Activated naive CD8-positive, alpha-beta T cell treated with anti-CD3 and anti-CD28 coated beads, Interleukin-2, amount 10 ng/mL, durations not matched to agents 7 days and 5 days (primary cell): ENCODE measurements around the gene TMEM43. TPM values are rescaled to one million over a fixed set of nuclear protein-coding genes. Genes with fewer than 3 reads are reported as not detected.
"Not testable (repeated sequence)": the region's sequence is repeated elsewhere in the genome, so short reads cannot be mapped to it uniquely, and the experiment has no call there.

Source experiments
- ATAC-seq: fragments of 150-1000 bp; cut with Tn5 transposase; one replicate; pipeline ENCODE4 v1.10.0; 2021; ENCODE audit warnings: low read depth, moderate library complexity
- POLR2A ChIA-PET: fragments of 350-600 bp; sonication (Branson Sonifier 250); formaldehyde crosslinking; loops from one replicate; lab custom pipeline; 2021; ENCODE audit warnings: antibody characterized with exemption; lab: Charles Lee
- DNase-seq: peaks from one replicate; pipeline ENCODE4 v3.0.0; 2021
- H3K27ac Mint-ChIP-seq: one replicate; pipeline ENCODE4 v1.8.0; 2022; ENCODE audit warnings: mild to moderate bottlenecking, mixed read lengths
- H3K27me3 Mint-ChIP-seq: one replicate; pipeline ENCODE4 v1.8.0; 2022; ENCODE audit warnings: mild to moderate bottlenecking, moderate library complexity, mixed read lengths
- H3K36me3 Mint-ChIP-seq: one replicate; pipeline ENCODE4 v1.8.0; 2021; ENCODE audit warnings: mild to moderate bottlenecking, mixed read lengths
- H3K4me1 Mint-ChIP-seq: one replicate; pipeline ENCODE4 v1.8.0; 2021; ENCODE audit warnings: mixed read lengths
- H3K4me3 Mint-ChIP-seq: one replicate; pipeline ENCODE4 v1.8.0; 2022; ENCODE audit warnings: mild to moderate bottlenecking, moderate library complexity, mixed read lengths
- H3K9me3 Mint-ChIP-seq: one replicate; pipeline ENCODE4 v1.8.0; 2021; ENCODE audit warnings: mixed read lengths
- total RNA-seq, 2 experiments: library from RNA; stranded (reverse); gene quantifications; one replicate each; pipeline ENCODE4 v1.2.3, GENCODE V29; 2021

Gene TMEM43
- total RNA-seq, 2 experiments from 2014 or later: 44.4 to 47.0 TPM

GRCh38 chr3:14117468-14118399 is 7.1 kb upstream of the TMEM43 start:
- no peak for DNase-seq

GRCh38 chr3:14118400-14119381 is 6.2 kb upstream of the TMEM43 start:
- Mint-ChIP-seq H3K4me3 (no peak overlapping the region), H3K27ac (no peak overlapping the region), H3K36me3 (peaks cover 18% of the 10 kb centered on the region), H3K9me3 (no peaks in the 10 kb centered on the region), H3K4me1 (peaks cover 27% of the 10 kb centered on the region), H3K27me3 (no peaks in the 10 kb centered on the region)
- DNase-seq (no peak), ATAC-seq (no peak)
- POLR2A ChIA-PET: interaction anchor here (1.1 kb wide), 1 partner anchor 60 kb away, joined by 3 read pairs; the partner anchor contains the start of genes LSM3 and XPC

More at GRCh38 chr3:14117468-14118399, 7.1 kb upstream of the TMEM43 start:
- peaks cover 23% of the 10 kb centered on the region for H3K36me3 Mint-ChIP-seq
- H3K4me1 Mint-ChIP-seq: peaks cover 17% of the 10 kb centered on the region
- no peak overlapping the region for H3K4me3 Mint-ChIP-seq
- ATAC-seq: no peak
- POLR2A ChIA-PET: no interaction called here
- no peak overlapping the region for H3K27ac Mint-ChIP-seq
- no peaks in the 10 kb centered on the region for H3K9me3 Mint-ChIP-seq
- no peaks in the 10 kb centered on the region for H3K27me3 Mint-ChIP-seq

- Mint-ChIP-seq H3K4me3 (no peak overlapping the region), H3K27me3 (no peaks in the 10 kb centered on the region), H3K27ac (no peak overlapping the region), H3K4me1 (peaks cover 28% of the 10 kb centered on the region), H3K36me3 (peaks cover 15% of the 10 kb centered on the region), H3K9me3 (no peaks in the 10 kb centered on the region)
- POLR2A ChIA-PET: interaction anchor here (1.1 kb wide), 1 partner anchor 59 kb away, joined by 3 read pairs; the partner anchor contains the start of genes LSM3 and XPC
- no peak for DNase-seq
- no peak for ATAC-seq
Measured at GRCh38 chr3:14119651-14120050, 5.2 kb upstream of the TMEM43 start.

GRCh38 chr3:14120111-14120920 is 4.5 kb upstream of the TMEM43 start:
- no peak overlapping the region for H3K27ac Mint-ChIP-seq

GRCh38 chr3:14120921-14121448 is 3.9 kb upstream of the TMEM43 start:
- H3K4me1 Mint-ChIP-seq: peaks cover 33% of the 10 kb centered on the region
- H3K27ac Mint-ChIP-seq, POLR2A ChIA-PET, H3K27me3 Mint-ChIP-seq, H3K9me3 Mint-ChIP-seq, H3K4me3 Mint-ChIP-seq, DNase-seq, ATAC-seq: not testable (repeated sequence)
- peaks cover 15% of the 10 kb centered on the region for H3K36me3 Mint-ChIP-seq

More at GRCh38 chr3:14120111-14120920, 4.5 kb upstream of the TMEM43 start:
- no peak for ATAC-seq
- H3K27me3 Mint-ChIP-seq: no peaks in the 10 kb centered on the region
- H3K4me3 Mint-ChIP-seq: no peak overlapping the region
- no peaks in the 10 kb centered on the region for H3K9me3 Mint-ChIP-seq
- DNase-seq: no peak
- peaks cover 28% of the 10 kb centered on the region for H3K4me1 Mint-ChIP-seq
- POLR2A ChIA-PET: interaction anchor here (1.1 kb wide), 1 partner anchor 58 kb away, joined by 3 read pairs; the partner anchor contains the start of genes LSM3 and XPC
- peaks cover 15% of the 10 kb centered on the region for H3K36me3 Mint-ChIP-seq

GRCh38 chr3:14121859-14122258 is 3.0 kb upstream of the TMEM43 start:
- H3K4me3 Mint-ChIP-seq: no peak overlapping the region
- H3K27ac Mint-ChIP-seq: no peak overlapping the region
- H3K4me1 Mint-ChIP-seq: peaks cover 39% of the 10 kb centered on the region
- H3K27me3 Mint-ChIP-seq: no peaks in the 10 kb centered on the region
- no peak for DNase-seq
- POLR2A ChIA-PET: interaction anchor here (0.7 kb wide), 1 partner anchor 256 kb away, joined by 4 read pairs; no protein-coding TSS in a partner anchor
- no peaks in the 10 kb centered on the region for H3K9me3 Mint-ChIP-seq
- H3K36me3 Mint-ChIP-seq: peaks cover 15% of the 10 kb centered on the region
- ATAC-seq: no peak

- peak overlapping the region; percentile 42 for H3K27ac Mint-ChIP-seq
- H3K36me3 Mint-ChIP-seq: peaks cover 15% of the 10 kb centered on the region
- POLR2A ChIA-PET: interaction anchor here (0.6 to 3.8 kb wide), 3 partner anchors 57 to 633 kb away, joined by 3 to 48 read pairs (median 4); partner anchors contain the start of genes LSM3 and XPC
- H3K27me3 Mint-ChIP-seq: no peaks in the 10 kb centered on the region
- ATAC-seq (no peak), DNase-seq (no peak)
- peak overlapping the region; percentile 56 for H3K4me3 Mint-ChIP-seq
- H3K9me3 Mint-ChIP-seq: no peaks in the 10 kb centered on the region
- H3K4me1 Mint-ChIP-seq: peaks cover 42% of the 10 kb centered on the region
Measured at GRCh38 chr3:14122301-14122700, 2.6 kb upstream of the TMEM43 start.

- peak overlapping the region; percentile 95 for H3K4me3 Mint-ChIP-seq
- H3K4me1 Mint-ChIP-seq: peaks cover 53% of the 10 kb centered on the region
- H3K27me3 Mint-ChIP-seq: no peaks in the 10 kb centered on the region
- H3K27ac Mint-ChIP-seq: peak overlapping the region; percentile 88
- no peaks in the 10 kb centered on the region for H3K9me3 Mint-ChIP-seq
- no peak for DNase-seq
- POLR2A ChIA-PET: interaction anchor here (0.9 to 3.8 kb wide), 6 partner anchors 20 to 528 kb away, joined by 3 to 48 read pairs (median 6); partner anchors contain the start of genes CCDC174, LSM3 and XPC
- H3K36me3 Mint-ChIP-seq: peaks cover 22% of the 10 kb centered on the region
- ATAC-seq: no peak
Measured at GRCh38 chr3:14123308-14124222, 1.3 kb upstream of the TMEM43 start.

- peak overlapping the region; percentile 88 for H3K27ac Mint-ChIP-seq
- H3K4me1 Mint-ChIP-seq: peaks cover 53% of the 10 kb centered on the region
- POLR2A ChIA-PET: interaction anchor here (0.9 to 3.8 kb wide), 9 partner anchors 19 to 528 kb away, joined by 3 to 48 read pairs (median 4); partner anchors contain the start of genes CCDC174, LSM3 and XPC
- ATAC-seq: peak; percentile 46
- no peaks in the 10 kb centered on the region for H3K27me3 Mint-ChIP-seq
- peak overlapping the region; percentile 95 for H3K4me3 Mint-ChIP-seq
- H3K9me3 Mint-ChIP-seq: no peaks in the 10 kb centered on the region
- no peak for DNase-seq
- H3K36me3 Mint-ChIP-seq: peaks cover 26% of the 10 kb centered on the region
Measured at GRCh38 chr3:14124223-14124614, 633 bp upstream of the TMEM43 start.

- H3K27me3 Mint-ChIP-seq: no peaks in the 10 kb centered on the region
- DNase-seq (no peak), ATAC-seq (peak; percentile 7)
- H3K27ac Mint-ChIP-seq: peak overlapping the region; percentile 92
- peaks cover 47% of the 10 kb centered on the region for H3K4me1 Mint-ChIP-seq
- POLR2A ChIA-PET: interaction anchor here (0.6 to 3.8 kb wide), 11 partner anchors 8 to 306 kb away, joined by 3 to 48 read pairs (median 4); partner anchors contain the start of genes LSM3, SLC6A6 and XPC
- peaks cover 31% of the 10 kb centered on the region for H3K36me3 Mint-ChIP-seq
- H3K4me3 Mint-ChIP-seq: peak overlapping the region; percentile 95
- H3K9me3 Mint-ChIP-seq: no peaks in the 10 kb centered on the region
Measured at GRCh38 chr3:14125193-14126016, 553 bp downstream of the TMEM43 start.
